ENCODE data around the gene PLXDC2.

PLXDC2 gene

GRCh38 chr10:19825700-19826099, 9.5 kb downstream of the PLXDC2 start:
- peak overlapping the region; percentile 46 to 51 for H3K27ac ChIP-seq
- intact Hi-C loops (cut with DNase I; ENCODE audit: low total_unique reads): no loop called here
- DNase-seq: no peak
- no peaks in the 10 kb centered on the region for H3K9me3 ChIP-seq
- TF ChIP-seq CTCF (IDR thresholded peaks at IDR 0.05): no peak
- H3K4me1 ChIP-seq: peaks cover 0 to 96% (median 34%) of the 10 kb centered on the region in 4 donors
- no peaks in the 10 kb centered on the region for H3K27me3 ChIP-seq
- H3K36me3 ChIP-seq: no peaks in the 10 kb centered on the region
- H3K4me3 ChIP-seq: no peak overlapping the region

GRCh38 chr10:19826712-19827111, 10.5 kb downstream of the PLXDC2 start:
- no peak for DNase-seq
- no peaks in the 10 kb centered on the region for H3K9me3 ChIP-seq
- H3K27ac ChIP-seq: peak overlapping the region; percentile 46 to 51
- H3K36me3 ChIP-seq: no peaks in the 10 kb centered on the region
- H3K27me3 ChIP-seq: no peaks in the 10 kb centered on the region
- no peak for TF ChIP-seq CTCF (IDR thresholded peaks at IDR 0.05)
- H3K4me3 ChIP-seq: peak overlapping the region; percentile 2 to 6
- peaks cover 0 to 91% (median 34%) of the 10 kb centered on the region in 4 donors for H3K4me1 ChIP-seq
- intact Hi-C loops (cut with DNase I; ENCODE audit: low total_unique reads): no loop called here

GRCh38 chr10:19828278-19829049, 12.2 kb downstream of the PLXDC2 start:
- no peaks in the 10 kb centered on the region for H3K36me3 ChIP-seq
- no peaks in the 10 kb centered on the region for H3K9me3 ChIP-seq
- no peaks in the 10 kb centered on the region for H3K27me3 ChIP-seq
- H3K4me3 ChIP-seq: no peak overlapping the region
- no peak for TF ChIP-seq CTCF (IDR thresholded peaks at IDR 0.05)
- intact Hi-C loops (cut with DNase I; ENCODE audit: low total_unique reads): no loop called here
- peaks cover 0 to 92% (median 41%) of the 10 kb centered on the region in 4 donors for H3K4me1 ChIP-seq
- DNase-seq: peak in 1 of 2 donors; percentile 76
- H3K27ac ChIP-seq: peak overlapping the region; percentile 46 to 51

GRCh38 chr10:19832699-19833098, 16.5 kb downstream of the PLXDC2 start:
- H3K27ac ChIP-seq: no peak overlapping the region
- no peak for DNase-seq
- intact Hi-C loops (cut with DNase I; ENCODE audit: low total_unique reads): no loop called here

GRCh38 chr10:19833170-19833824, 17.1 kb downstream of the PLXDC2 start:
- DNase-seq: no peak
- Histone ChIP-seq H3K27ac (no peak overlapping the region), H3K36me3 (no peaks in the 10 kb centered on the region), H3K4me3 (no peak overlapping the region), H3K9me3 (no peaks in the 10 kb centered on the region), H3K4me1 (peaks cover 0 to 90% (median 27%) of the 10 kb centered on the region in 4 donors), H3K27me3 (no peaks in the 10 kb centered on the region)
- TF ChIP-seq CTCF (IDR thresholded peaks at IDR 0.05): no peak
- intact Hi-C loops (cut with DNase I; ENCODE audit: low total_unique reads): no loop called here

More at GRCh38 chr10:19832699-19833098, 16.5 kb downstream of the PLXDC2 start:
- no peak for TF ChIP-seq CTCF (IDR thresholded peaks at IDR 0.05)
- no peaks in the 10 kb centered on the region for H3K9me3 ChIP-seq
- H3K36me3 ChIP-seq: no peaks in the 10 kb centered on the region
- no peak overlapping the region for H3K4me3 ChIP-seq
- no peaks in the 10 kb centered on the region for H3K27me3 ChIP-seq
- peaks cover 0 to 91% (median 32%) of the 10 kb centered on the region in 4 donors for H3K4me1 ChIP-seq

Measured in tibial artery (tissue), 4 donors.